NCI-H82 (cell line): ENCODE results near the gene CXCL3.
"Not testable (repeated sequence)": the region's sequence is repeated elsewhere in the genome, so short reads cannot be mapped to it uniquely, and the experiment has no call there.

Source experiments
- DNase-seq: peaks from one replicate; lab custom pipeline; 2025; lab: John Stamatoyannopoulos, UW

CXCL3 gene

GRCh38 chr4:74038425-74039314, at the start of gene CXCL3:
CXCL3 (minus strand) TSS chr4:74038689; CDS start chr4:74038611, 78 bp downstream.
- peak; percentile 75 for DNase-seq

- no peak for DNase-seq
These were observed 49.0 kb upstream of the CXCL3 start for GRCh38 chr4:74087481-74087880.

GRCh38 chr4:74085669-74086068, 47.2 kb upstream of the CXCL3 start:
- no peak for DNase-seq

GRCh38 chr4:74084984-74085383, 46.5 kb upstream of the CXCL3 start:
- DNase-seq, result no peak

GRCh38 chr4:74083546-74083945, 45.1 kb upstream of the CXCL3 start:
- no peak for DNase-seq

GRCh38 chr4:74081035-74081434, 42.5 kb upstream of the CXCL3 start:
- DNase-seq, result no peak

GRCh38 chr4:74080351-74080750, 41.9 kb upstream of the CXCL3 start:
- not testable (repeated sequence) for DNase-seq

- DNase-seq, result not testable (repeated sequence)
These were observed 40.5 kb upstream of the CXCL3 start for GRCh38 chr4:74079024-74079423.

GRCh38 chr4:74073358-74073757, 34.9 kb upstream of the CXCL3 start:
- no peak for DNase-seq

- no peak for DNase-seq
These were observed 34.2 kb upstream of the CXCL3 start for GRCh38 chr4:74072739-74073138.

GRCh38 chr4:74067586-74067985, 29.1 kb upstream of the CXCL3 start:
- no peak for DNase-seq

- no peak for DNase-seq
These were observed 27.7 kb upstream of the CXCL3 start for GRCh38 chr4:74066232-74066631.

GRCh38 chr4:74065115-74065642, 26.7 kb upstream of the CXCL3 start:
- no peak for DNase-seq

GRCh38 chr4:74063859-74064258, 25.4 kb upstream of the CXCL3 start:
- no peak for DNase-seq

GRCh38 chr4:74062953-74063352, 24.5 kb upstream of the CXCL3 start:
- no peak for DNase-seq

GRCh38 chr4:74061430-74061829, 22.9 kb upstream of the CXCL3 start:
- DNase-seq, result no peak

GRCh38 chr4:74059161-74059829, 20.8 kb upstream of the CXCL3 start:
- peak; percentile 25 for DNase-seq

- no peak for DNase-seq
These were observed 19.7 kb upstream of the CXCL3 start for GRCh38 chr4:74058048-74058651.

- no peak for DNase-seq
These were observed 19.1 kb upstream of the CXCL3 start for GRCh38 chr4:74057588-74057987.

GRCh38 chr4:74056858-74057562, 18.5 kb upstream of the CXCL3 start:
- no peak for DNase-seq

- peak; percentile 27 for DNase-seq
These were observed 17.8 kb upstream of the CXCL3 start for GRCh38 chr4:74056114-74056857.
